PC-9 (cell line): ENCODE results near the gene OXA1L.

Experiments used
- CTCF ChIP-seq: fragments of 200-600 bp; sonication (generic); conservative IDR thresholded peaks from 2 replicates; pipeline ENCODE4 v1.6.1; 2017; ENCODE audit warnings: mixed run types, antibody characterized with exemption, mild to moderate bottlenecking, moderate library complexity
- EZH2 ChIP-seq: fragments of 200-600 bp; sonication (generic); IDR thresholded peaks from 2 replicates; pipeline ENCODE4 v1.8.0; 2017; ENCODE audit warnings: antibody characterized with exemption, low read depth

GRCh38 chr14:22811722-22812121 lies 45.2 kb downstream of the OXA1L start:
- TF ChIP-seq CTCF: no peak
- TF ChIP-seq EZH2: no peak
